ENCODE measurements around the gene KCTD20. TPM values are rescaled to one million over a fixed set of nuclear protein-coding genes. Genes with fewer than 3 reads are reported as not detected.

The KCTD20 gene
- polyA plus RNA-seq, 1 donor from 2014 or later = 32.4 TPM

DNA sequence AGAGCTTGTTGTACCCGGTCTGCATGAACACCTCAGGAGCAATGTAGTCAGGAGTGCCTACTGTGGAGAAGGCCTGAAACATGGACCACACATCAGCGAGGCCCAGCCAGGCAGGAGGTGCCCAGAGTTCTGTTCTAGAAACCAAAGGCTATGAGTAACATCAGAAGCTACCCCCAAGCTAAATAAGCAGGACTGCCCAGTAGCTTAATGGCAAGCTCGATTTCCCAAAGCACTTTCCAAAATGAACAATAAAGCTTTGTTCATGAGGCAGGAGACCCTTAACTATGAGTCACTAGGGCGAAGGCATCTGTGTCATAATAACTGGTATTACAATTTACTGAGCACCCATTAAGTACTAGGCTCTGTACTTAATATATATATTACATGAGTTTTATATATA is 57.1 kb downstream of the KCTD20 start:
- Histone ChIP-seq H3K9ac (ENCODE audit: low read length) (no peak overlapping the region), H3K36me3 (ENCODE audit: insufficient read depth, low read length) (peaks cover 8% of the 10 kb centered on the region)

DNA sequence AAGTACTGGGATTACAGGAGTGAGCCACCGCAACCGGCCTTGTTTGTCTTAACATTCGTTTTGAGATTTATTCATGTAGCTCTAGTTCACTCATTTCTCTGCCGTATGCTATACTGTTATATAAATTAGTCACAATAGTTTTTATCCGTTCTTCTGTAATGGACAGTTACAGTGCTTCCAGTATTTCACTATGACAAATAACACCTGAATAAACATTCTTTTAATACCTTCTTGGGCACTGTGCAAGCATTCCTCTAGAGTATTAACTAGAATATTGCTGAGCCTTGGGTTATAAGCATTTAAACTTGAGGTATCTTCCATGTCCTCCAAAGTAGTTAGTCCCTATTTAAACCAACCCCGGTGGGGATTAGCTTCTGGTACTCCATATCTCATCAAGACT is 58.9 kb downstream of the KCTD20 start:
- Histone ChIP-seq H3K9me3 (ENCODE audit: low read length) (no peaks in the 10 kb centered on the region), H3K4me3 (ENCODE audit: low read length) (no peak overlapping the region), H3K4me2 (ENCODE audit: low read length) (no peak overlapping the region), H3K9me2 (ENCODE audit: insufficient read depth, low read length) (no peaks in the 10 kb centered on the region), H3K27me3 (ENCODE audit: insufficient read depth, low read depth, low read length) (no peaks in the 10 kb centered on the region), H3K79me2 (replicated peaks; ENCODE audit: insufficient read depth, low read length) (no peaks in the 10 kb centered on the region), H3K9ac (ENCODE audit: low read length) (no peak overlapping the region), H3F3A (ENCODE audit: insufficient read depth, low read length, poor library complexity, severe bottlenecking) (no peaks in the 10 kb centered on the region), H2AFZ (ENCODE audit: low read depth, low read length) (no peak overlapping the region), H3K36me3 (ENCODE audit: insufficient read depth, low read length) (peaks cover 12% of the 10 kb centered on the region), H4K20me1 (ENCODE audit: insufficient read depth) (no peaks in the 10 kb centered on the region), H3K27ac (ENCODE audit: low read length) (no peak overlapping the region)
- TF ChIP-seq, protein P1, sequence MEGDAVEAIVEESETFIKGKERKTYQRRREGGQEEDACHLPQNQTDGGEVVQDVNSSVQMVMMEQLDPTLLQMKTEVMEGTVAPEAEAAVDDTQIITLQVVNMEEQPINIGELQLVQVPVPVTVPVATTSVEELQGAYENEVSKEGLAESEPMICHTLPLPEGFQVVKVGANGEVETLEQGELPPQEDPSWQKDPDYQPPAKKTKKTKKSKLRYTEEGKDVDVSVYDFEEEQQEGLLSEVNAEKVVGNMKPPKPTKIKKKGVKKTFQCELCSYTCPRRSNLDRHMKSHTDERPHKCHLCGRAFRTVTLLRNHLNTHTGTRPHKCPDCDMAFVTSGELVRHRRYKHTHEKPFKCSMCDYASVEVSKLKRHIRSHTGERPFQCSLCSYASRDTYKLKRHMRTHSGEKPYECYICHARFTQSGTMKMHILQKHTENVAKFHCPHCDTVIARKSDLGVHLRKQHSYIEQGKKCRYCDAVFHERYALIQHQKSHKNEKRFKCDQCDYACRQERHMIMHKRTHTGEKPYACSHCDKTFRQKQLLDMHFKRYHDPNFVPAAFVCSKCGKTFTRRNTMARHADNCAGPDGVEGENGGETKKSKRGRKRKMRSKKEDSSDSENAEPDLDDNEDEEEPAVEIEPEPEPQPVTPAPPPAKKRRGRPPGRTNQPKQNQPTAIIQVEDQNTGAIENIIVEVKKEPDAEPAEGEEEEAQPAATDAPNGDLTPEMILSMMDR (IDR thresholded peaks at IDR 0.05; ENCODE audit: poor library complexity, severe bottlenecking) = no peak
- TF ChIP-seq EP300 (conservative IDR thresholded peaks at IDR 0.05; ENCODE audit: poor library complexity, severe bottlenecking) = no peak
- TF ChIP-seq TAF1 (IDR thresholded peaks at IDR 0.05; ENCODE audit: low read depth) = no peak
- TF ChIP-seq, protein P2, sequence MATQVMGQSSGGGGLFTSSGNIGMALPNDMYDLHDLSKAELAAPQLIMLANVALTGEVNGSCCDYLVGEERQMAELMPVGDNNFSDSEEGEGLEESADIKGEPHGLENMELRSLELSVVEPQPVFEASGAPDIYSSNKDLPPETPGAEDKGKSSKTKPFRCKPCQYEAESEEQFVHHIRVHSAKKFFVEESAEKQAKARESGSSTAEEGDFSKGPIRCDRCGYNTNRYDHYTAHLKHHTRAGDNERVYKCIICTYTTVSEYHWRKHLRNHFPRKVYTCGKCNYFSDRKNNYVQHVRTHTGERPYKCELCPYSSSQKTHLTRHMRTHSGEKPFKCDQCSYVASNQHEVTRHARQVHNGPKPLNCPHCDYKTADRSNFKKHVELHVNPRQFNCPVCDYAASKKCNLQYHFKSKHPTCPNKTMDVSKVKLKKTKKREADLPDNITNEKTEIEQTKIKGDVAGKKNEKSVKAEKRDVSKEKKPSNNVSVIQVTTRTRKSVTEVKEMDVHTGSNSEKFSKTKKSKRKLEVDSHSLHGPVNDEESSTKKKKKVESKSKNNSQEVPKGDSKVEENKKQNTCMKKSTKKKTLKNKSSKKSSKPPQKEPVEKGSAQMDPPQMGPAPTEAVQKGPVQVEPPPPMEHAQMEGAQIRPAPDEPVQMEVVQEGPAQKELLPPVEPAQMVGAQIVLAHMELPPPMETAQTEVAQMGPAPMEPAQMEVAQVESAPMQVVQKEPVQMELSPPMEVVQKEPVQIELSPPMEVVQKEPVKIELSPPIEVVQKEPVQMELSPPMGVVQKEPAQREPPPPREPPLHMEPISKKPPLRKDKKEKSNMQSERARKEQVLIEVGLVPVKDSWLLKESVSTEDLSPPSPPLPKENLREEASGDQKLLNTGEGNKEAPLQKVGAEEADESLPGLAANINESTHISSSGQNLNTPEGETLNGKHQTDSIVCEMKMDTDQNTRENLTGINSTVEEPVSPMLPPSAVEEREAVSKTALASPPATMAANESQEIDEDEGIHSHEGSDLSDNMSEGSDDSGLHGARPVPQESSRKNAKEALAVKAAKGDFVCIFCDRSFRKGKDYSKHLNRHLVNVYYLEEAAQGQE (IDR thresholded peaks at IDR 0.05; ENCODE audit: borderline replicate concordance) = no peak

More for the DNA sequence above, 57.1 kb downstream of the KCTD20 start:
- Histone ChIP-seq H3K9me3 (ENCODE audit: low read length) (no peaks in the 10 kb centered on the region), H3F3A (ENCODE audit: insufficient read depth, low read length, poor library complexity, severe bottlenecking) (no peaks in the 10 kb centered on the region), H3K27ac (ENCODE audit: low read length) (no peak overlapping the region), H3K4me2 (ENCODE audit: low read length) (no peak overlapping the region), H3K4me3 (ENCODE audit: low read length) (no peak overlapping the region), H3K79me2 (replicated peaks; ENCODE audit: insufficient read depth, low read length) (no peaks in the 10 kb centered on the region), H2AFZ (ENCODE audit: low read depth, low read length) (no peak overlapping the region), H4K20me1 (ENCODE audit: insufficient read depth) (no peaks in the 10 kb centered on the region), H3K9me2 (ENCODE audit: insufficient read depth, low read length) (no peaks in the 10 kb centered on the region), H3K27me3 (ENCODE audit: insufficient read depth, low read depth, low read length) (no peaks in the 10 kb centered on the region)
- TF ChIP-seq, protein P2 (IDR thresholded peaks at IDR 0.05; ENCODE audit: borderline replicate concordance) = no peak
- TF ChIP-seq SMC3 (conservative IDR thresholded peaks at IDR 0.05; ENCODE audit: poor library complexity) (no peak), POLR2AphosphoS5 (IDR thresholded peaks at IDR 0.05) (no peak), RAD21 (conservative IDR thresholded peaks at IDR 0.05) (no peak), TAF1 (IDR thresholded peaks at IDR 0.05; ENCODE audit: low read depth) (no peak), EP300 (conservative IDR thresholded peaks at IDR 0.05; ENCODE audit: poor library complexity, severe bottlenecking) (no peak), MXI1 (conservative IDR thresholded peaks at IDR 0.05; ENCODE audit: poor library complexity, severe bottlenecking) (no peak), EZH2 (IDR thresholded peaks at IDR 0.05; ENCODE audit: borderline replicate concordance, insufficient read depth, low read length, poor library complexity, severe bottlenecking) (no peak)
- TF ChIP-seq, protein P1 (IDR thresholded peaks at IDR 0.05; ENCODE audit: poor library complexity, severe bottlenecking) = no peak
